HG03280 (cell line): ENCODE measurements around the gene ARHGAP20.

Experiments used
- ATAC-seq: cut with Tn5 transposase; IDR thresholded peaks from one replicate; pipeline ENCODE4 v1.9.1; 2021; ENCODE audit warnings: mild to moderate bottlenecking, moderate library complexity; ENCODE audit not compliant: unreplicated experiment

Gene ARHGAP20

DNA sequence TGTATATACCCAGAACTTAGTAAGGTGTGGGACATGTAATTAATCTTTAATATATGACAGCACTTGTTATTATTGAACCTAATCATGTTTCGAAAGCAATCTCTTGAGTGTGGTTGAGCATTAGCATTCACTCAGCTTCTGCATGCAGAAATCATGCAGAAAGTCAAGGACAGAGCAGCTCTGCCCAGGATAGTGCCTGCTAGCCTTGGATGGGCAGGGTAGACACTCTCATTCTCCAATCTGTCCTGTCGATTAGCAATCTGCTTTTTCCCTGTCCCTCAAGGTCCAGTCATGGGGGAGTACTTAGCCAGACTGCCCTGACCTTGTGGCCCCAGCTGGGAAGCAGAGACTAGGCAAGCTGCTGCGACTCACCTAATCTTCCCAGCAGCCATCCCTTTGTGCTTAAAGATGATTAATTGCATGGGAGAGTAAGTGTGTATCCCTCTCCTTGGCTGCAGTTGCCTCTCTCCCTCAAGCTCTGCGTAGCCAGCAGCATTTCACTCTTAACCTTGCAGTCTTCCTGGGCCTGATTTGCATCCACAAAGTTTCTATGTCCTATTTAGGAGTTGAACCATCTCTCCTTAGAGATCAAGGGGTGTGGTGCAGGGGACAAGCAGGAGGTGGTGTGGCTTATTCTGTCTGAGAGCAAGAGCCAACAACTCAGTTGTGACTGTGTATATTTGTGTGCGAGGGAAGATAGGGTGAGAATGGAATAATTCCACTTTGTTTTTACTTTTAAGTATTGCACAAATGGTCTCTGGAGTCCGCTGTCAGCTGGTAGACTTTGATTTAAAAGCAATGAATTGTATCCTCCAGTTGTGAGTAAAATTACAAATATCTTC is 181.1 kb downstream of the ARHGAP20 start:
- no peak for ATAC-seq

DNA sequence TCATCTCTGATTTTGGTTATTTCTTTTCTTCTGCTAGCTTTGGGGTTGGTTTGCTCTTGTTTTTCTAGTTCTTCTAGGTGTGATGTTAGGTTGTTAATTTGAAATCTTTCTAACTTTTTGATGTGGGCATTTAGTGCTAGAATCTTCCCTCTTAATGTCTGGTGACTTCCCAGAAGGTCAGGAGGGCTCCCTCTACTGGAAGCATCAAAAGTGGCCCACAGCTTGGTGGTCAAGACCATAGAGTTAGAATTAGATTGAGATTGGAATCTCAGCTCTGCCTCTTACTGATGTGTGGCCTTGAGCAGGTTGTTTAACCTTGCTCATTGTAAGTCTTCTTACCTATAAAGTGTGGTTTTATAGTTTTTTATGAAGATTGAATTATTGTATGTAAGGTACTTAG is 183.2 kb downstream of the ARHGAP20 start:
- no peak for ATAC-seq

DNA sequence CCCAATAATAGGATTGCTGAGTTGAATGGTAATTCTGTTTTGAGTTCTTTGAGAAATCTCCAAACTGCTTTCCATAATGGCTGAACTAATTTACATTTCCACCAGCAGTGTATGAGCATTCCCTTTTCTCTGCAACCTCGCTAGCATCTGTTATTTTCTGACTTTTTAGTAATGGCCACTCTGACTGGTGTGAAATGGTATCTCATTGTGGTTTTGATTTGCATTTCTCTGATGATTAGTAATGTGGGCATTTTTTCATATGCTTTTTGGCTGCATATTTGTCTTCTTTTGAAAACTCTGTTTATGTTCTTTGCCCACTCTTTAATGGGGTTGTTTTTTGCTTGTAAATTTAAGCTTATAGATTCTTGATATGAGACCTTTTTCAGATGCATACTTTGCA is 185.1 kb downstream of the ARHGAP20 start:
- no peak for ATAC-seq
